BLaER1 treated with 17β-estradiol and CSF1 and Interleukin-3, amounts not matched to agents 10 nM and 100 nM (cell line): ENCODE data around the gene PF4V1.

Source experiments
- H3K27ac ChIP-seq, 11 experiments: shearing (Covaris generic); formaldehyde crosslinking; 2 replicates each; pipeline ENCODE4 v1.8.1; 2022
- H3K27me3 ChIP-seq, 11 experiments: shearing (Covaris generic); formaldehyde crosslinking; 2 replicates each; pipeline ENCODE4 v1.8.1; 2022
- H3K36me3 ChIP-seq, 11 experiments: shearing (Covaris generic); formaldehyde crosslinking; 2 replicates each; pipeline ENCODE4 v1.8.1; 2022
- H3K4me1 ChIP-seq, 10 experiments: shearing (Covaris generic); formaldehyde crosslinking; 2 replicates each; pipeline ENCODE4 v1.8.1; 2022
- H3K4me2 ChIP-seq, 11 experiments: shearing (Covaris generic); formaldehyde crosslinking; 2 replicates each; pipeline ENCODE4 v1.8.1; 2022
- H3K4me3 ChIP-seq, 10 experiments: shearing (Covaris generic); formaldehyde crosslinking; 2 replicates each; pipeline ENCODE4 v1.8.1; 2022
- H3K9ac ChIP-seq, 11 experiments: shearing (Covaris generic); formaldehyde crosslinking; 2 replicates each; pipeline ENCODE4 v1.8.1; 2022
- H3K9me3 ChIP-seq, 11 experiments: shearing (Covaris generic); formaldehyde crosslinking; replicated peaks in 1 of 11; 2 replicates each; pipeline ENCODE4 v1.8.1; 2022
- H4K20me1 ChIP-seq, 11 experiments: shearing (Covaris generic); formaldehyde crosslinking; 2 replicates each; pipeline ENCODE4 v1.8.1; 2022
- Cebpa-rat ChIP-seq, 11 experiments: shearing (Covaris generic); IDR thresholded peaks; 2 replicates each; pipeline ENCODE4 v1.8.1; 2022

PF4V1 gene

DNA sequence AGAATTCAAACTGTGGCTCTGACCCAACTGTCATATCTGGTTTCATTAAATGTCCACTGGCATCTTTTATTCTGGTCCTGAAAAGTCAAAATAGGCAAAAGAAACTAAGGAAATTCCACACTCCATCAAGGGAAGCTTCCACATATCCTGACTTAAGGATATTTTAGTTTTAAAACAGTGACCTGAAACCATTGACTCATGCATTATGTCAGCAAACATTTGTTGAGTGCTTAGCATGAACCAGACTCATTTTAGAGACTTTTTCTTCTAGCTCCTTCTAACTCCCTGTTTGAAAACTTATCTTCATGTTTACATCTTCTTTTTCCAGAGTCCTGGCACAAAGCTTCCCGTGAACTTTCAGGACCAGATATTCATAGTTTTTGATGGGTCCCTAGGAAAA, 9.2 kb downstream of the PF4V1 start:
- no peak overlapping the region for H3K4me3 ChIP-seq

DNA sequence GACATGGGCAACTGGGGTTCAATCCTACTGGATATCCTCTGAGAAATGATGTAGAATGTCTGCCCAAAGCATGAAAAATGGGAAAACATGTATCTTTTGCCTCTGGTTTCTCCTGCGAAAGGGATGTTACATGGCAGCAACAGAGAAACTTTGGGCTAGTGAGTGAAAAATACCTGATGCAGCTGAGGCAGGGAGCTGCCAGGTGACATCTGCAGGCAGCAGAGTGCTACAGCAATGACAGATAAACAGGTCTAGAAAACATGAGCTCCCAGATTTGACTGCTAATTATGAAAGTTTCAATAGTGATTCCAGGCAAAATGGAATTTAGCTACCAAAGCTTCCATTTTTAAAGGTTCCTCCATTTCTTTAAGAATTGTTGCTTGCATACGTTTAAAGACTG, 11.3 kb downstream of the PF4V1 start:
- no peaks in the 10 kb centered on the region for H3K27me3 ChIP-seq
- H3K4me3 ChIP-seq, result no peak overlapping the region
- TF ChIP-seq Cebpa-rat (IDR thresholded peaks at IDR 0.05), result no peak
- H3K36me3 ChIP-seq, result no peaks in the 10 kb centered on the region
- peak overlapping the region in 3 of 11 experiments; percentile 24 to 74 (median 55); a peak in 5 of 22 replicates for H3K4me2 ChIP-seq
- H3K9me3 ChIP-seq, result peaks cover 0 to 13% (median 6%) of the 10 kb centered on the region in 11 experiments; a peak in 15 of 22 replicates
- H3K4me1 ChIP-seq, result peaks cover 0 to 97% (median 0%) of the 10 kb centered on the region in 10 experiments; a peak in 6 of 20 replicates
- peak overlapping the region in 3 of 11 experiments; percentile 69 to 87 (median 82); a peak in 6 of 22 replicates for H3K27ac ChIP-seq
- H4K20me1 ChIP-seq, result no peaks in the 10 kb centered on the region
- H3K9ac ChIP-seq, result peak overlapping the region in 1 of 11 experiments; percentile 23; a peak in 2 of 22 replicates

More for the DNA sequence above, 9.2 kb downstream of the PF4V1 start:
- peak overlapping the region in 3 of 11 experiments; percentile 69 to 87 (median 82); a peak in 6 of 22 replicates for H3K27ac ChIP-seq
- peak overlapping the region in 2 of 11 experiments; percentile 66 to 71; a peak in 3 of 22 replicates for H3K9ac ChIP-seq
- H3K36me3 ChIP-seq, result no peaks in the 10 kb centered on the region
- H3K4me2 ChIP-seq, result peak overlapping the region in 3 of 11 experiments; percentile 24 to 74 (median 55); a peak in 6 of 22 replicates
- H4K20me1 ChIP-seq, result no peaks in the 10 kb centered on the region
- no peaks in the 10 kb centered on the region for H3K27me3 ChIP-seq
- peaks cover 0 to 22% (median 0%) of the 10 kb centered on the region in 11 experiments; a peak in 6 of 22 replicates for H3K9me3 ChIP-seq
- TF ChIP-seq Cebpa-rat (IDR thresholded peaks at IDR 0.05), result no peak
- peaks cover 0 to 99% (median 0%) of the 10 kb centered on the region in 10 experiments; a peak in 7 of 20 replicates for H3K4me1 ChIP-seq

DNA sequence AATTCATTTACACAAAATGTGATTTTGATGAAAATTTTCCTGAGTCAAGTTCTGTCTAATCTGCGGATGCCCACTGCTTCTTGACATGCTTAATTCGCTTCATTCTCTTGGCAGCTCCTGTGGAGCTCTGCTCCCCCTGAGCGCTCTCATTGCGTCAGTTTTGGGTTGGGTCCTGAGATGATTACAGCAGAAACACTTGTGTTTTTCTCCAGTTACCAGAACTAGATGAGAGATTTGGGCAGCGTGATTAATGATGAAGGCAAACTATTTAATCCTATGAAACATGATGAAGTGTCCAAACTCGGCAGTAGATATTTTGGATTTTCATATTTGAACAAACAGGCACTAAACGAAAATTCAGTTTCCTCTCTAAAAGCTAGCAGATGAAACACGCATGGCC, 11.9 kb downstream of the PF4V1 start:
- Histone ChIP-seq H3K36me3 (no peaks in the 10 kb centered on the region), H3K27me3 (no peaks in the 10 kb centered on the region), H3K9me3 (peaks cover 0 to 16% (median 10%) of the 10 kb centered on the region in 11 experiments; a peak in 15 of 22 replicates), H3K9ac (peak overlapping the region in 3 of 11 experiments; percentile 11 to 69 (median 65); a peak in 5 of 22 replicates), H3K4me1 (peaks cover 0 to 97% (median 0%) of the 10 kb centered on the region in 10 experiments; a peak in 6 of 20 replicates), H3K4me3 (no peak overlapping the region), H3K4me2 (peak overlapping the region in 3 of 11 experiments; percentile 24 to 74 (median 55); a peak in 6 of 22 replicates), H4K20me1 (no peaks in the 10 kb centered on the region), H3K27ac (peak overlapping the region in 4 of 11 experiments; percentile 55 to 87 (median 76); a peak in 8 of 22 replicates)
- no peak for TF ChIP-seq Cebpa-rat (IDR thresholded peaks at IDR 0.05)

DNA sequence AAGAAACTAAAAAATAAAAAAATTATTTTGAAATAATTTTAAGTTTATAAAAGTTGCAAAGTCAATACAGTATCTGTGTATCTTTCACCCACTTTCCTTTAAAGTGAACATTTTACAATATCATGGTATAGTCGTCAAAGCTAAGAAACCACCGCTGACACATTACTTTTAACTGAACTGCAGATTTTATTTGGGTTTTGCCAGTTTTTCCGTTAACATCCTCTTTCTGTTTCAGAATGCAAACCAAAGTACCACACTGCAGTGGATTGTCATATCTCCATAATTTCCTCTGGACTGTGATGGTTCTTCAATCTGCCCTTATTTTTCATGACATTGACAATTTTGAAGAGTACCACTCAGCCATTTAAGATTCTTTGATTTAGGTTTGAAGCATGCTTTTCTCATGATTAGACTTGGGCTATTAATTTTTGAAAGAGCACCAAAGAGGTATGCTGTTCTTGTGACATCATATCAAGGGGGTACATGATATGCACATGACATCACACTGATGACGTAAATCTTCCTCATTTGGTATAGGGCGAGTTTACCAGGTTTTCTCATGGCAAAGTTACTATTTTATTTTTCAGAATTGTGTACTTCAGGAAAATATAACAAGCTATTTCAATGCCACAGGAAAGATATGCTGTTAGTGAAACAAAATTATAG, 12.5 kb downstream of the PF4V1 start:
- H3K4me3 ChIP-seq, result no peak overlapping the region
- no peaks in the 10 kb centered on the region for H3K36me3 ChIP-seq
- H4K20me1 ChIP-seq, result no peaks in the 10 kb centered on the region
- peak overlapping the region in 3 of 11 experiments; percentile 41 to 74 (median 65); a peak in 4 of 22 replicates for H3K4me2 ChIP-seq
- no peaks in the 10 kb centered on the region for H3K27me3 ChIP-seq
- no peak for TF ChIP-seq Cebpa-rat (IDR thresholded peaks at IDR 0.05)
- H3K4me1 ChIP-seq, result peaks cover 0 to 97% (median 0%) of the 10 kb centered on the region in 10 experiments; a peak in 6 of 20 replicates
- H3K9ac ChIP-seq, result peak overlapping the region in 3 of 11 experiments; percentile 11 to 69 (median 65); a peak in 4 of 22 replicates
- H3K27ac ChIP-seq, result peak overlapping the region in 4 of 11 experiments; percentile 19 to 87 (median 76); a peak in 7 of 22 replicates
- peaks cover 0 to 16% (median 10%) of the 10 kb centered on the region in 11 experiments; a peak in 15 of 22 replicates for H3K9me3 ChIP-seq

DNA sequence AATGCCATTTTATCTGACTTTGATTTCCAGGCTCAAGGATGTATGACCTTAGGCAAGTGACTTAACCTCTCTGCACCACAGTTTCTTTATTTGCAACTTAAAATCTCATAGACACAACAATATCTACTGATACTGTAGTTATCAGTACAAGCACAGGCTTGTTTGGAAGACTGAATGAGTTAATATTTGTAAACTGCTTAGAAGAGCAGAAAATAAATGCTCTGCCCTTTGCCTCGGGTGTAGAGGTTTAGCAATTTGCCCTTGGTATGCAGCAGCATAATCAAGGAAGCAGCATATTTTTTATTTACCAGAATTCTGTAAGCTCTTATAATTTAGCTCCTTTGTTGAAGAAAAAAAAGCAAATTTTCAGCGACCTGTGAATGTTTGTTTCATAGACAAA, 13.2 kb downstream of the PF4V1 start:
- peaks cover 0 to 17% (median 10%) of the 10 kb centered on the region in 11 experiments; a peak in 15 of 22 replicates for H3K9me3 ChIP-seq
- no peak for TF ChIP-seq Cebpa-rat (IDR thresholded peaks at IDR 0.05)
- H3K4me1 ChIP-seq, result peaks cover 0 to 97% (median 0%) of the 10 kb centered on the region in 10 experiments; a peak in 6 of 20 replicates
- peak overlapping the region in 3 of 11 experiments; percentile 69 to 87 (median 82); a peak in 5 of 22 replicates for H3K27ac ChIP-seq
- H3K4me2 ChIP-seq, result peak overlapping the region in 3 of 11 experiments; percentile 41 to 65 (median 51); a peak in 5 of 22 replicates
- H4K20me1 ChIP-seq, result no peaks in the 10 kb centered on the region
- no peaks in the 10 kb centered on the region for H3K36me3 ChIP-seq
- H3K9ac ChIP-seq, result peak overlapping the region in 2 of 11 experiments; percentile 55 to 69; a peak in 3 of 22 replicates
- no peak overlapping the region for H3K4me3 ChIP-seq
- no peaks in the 10 kb centered on the region for H3K27me3 ChIP-seq

DNA sequence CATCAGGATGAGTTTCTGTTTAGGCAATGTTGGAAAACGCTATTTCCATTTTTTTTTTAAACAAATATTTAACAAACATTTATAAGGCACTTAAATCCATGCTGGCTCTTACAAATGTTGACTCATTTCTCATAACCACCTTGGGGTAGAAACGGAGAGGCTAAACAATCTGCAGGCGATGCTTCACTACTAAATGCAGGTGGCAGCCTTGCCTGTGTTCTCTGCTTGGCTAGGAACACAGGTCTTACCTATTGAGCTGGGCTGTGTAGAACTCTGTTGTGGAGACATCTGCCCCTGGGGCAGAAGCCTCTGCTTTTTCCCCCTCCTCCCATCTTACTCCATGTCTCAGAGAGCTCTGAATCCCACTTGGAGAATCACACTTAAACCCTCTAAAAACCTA, 14.7 kb downstream of the PF4V1 start:
- no peak overlapping the region for H3K9ac ChIP-seq
- peak overlapping the region in 2 of 11 experiments; percentile 4 to 29; a peak in 4 of 22 replicates for H3K27ac ChIP-seq
- peaks cover 0 to 97% (median 12%) of the 10 kb centered on the region in 10 experiments; a peak in 16 of 20 replicates for H3K4me1 ChIP-seq
- peaks cover 0 to 32% (median 10%) of the 10 kb centered on the region in 11 experiments; a peak in 15 of 22 replicates for H3K9me3 ChIP-seq
- no peak overlapping the region for H3K4me3 ChIP-seq
- H3K4me2 ChIP-seq, result peak overlapping the region in 1 of 11 experiments; percentile 1; a peak in 1 of 22 replicates
- H3K36me3 ChIP-seq, result no peaks in the 10 kb centered on the region
- H3K27me3 ChIP-seq, result no peaks in the 10 kb centered on the region
- TF ChIP-seq Cebpa-rat (IDR thresholded peaks at IDR 0.05), result no peak
- no peaks in the 10 kb centered on the region for H4K20me1 ChIP-seq

DNA sequence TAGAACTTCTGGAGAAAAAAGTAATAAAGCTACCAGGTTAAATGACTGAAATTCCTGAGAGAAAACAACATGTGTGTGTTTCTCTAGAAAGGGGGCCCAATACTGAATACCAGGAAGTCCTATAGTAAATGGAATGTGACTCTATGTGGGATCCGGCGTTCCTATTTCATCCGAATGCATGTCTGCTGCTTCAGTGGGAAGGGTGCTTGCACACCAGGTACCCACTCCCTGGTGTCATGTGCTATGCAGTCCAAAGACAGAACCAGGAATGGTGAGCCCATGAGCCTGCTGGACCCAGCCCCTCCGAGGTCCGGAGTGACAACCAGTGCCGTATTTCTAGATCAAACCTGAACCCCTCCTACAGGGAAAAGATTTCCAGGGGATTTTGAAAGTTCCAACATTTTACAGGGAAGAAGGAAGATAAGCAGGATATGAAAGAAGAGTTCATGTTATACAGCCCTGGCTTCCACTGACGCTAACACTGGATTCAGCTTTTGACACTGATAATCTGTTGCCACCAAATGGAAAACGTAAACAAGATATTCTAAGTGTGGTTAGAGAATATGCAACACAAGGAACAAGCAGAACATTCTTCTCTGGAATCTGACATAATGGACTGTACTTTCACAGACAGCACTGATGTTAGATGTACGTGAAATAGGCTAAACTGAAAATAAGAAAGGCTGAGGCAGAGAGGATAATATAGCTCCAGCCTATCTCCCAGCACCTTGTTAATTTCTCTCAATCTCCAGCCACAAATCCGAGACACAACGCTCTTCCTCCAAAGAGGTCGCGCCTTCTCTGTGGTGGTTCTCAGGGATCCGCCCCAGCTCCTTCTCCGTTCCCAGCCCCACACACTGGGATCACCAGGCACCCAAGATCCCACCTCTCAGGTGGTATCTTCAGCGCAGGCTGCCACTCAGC, 15.4 kb downstream of the PF4V1 start:
- Histone ChIP-seq H3K27me3 (no peaks in the 10 kb centered on the region), H3K4me2 (peak overlapping the region in 1 of 11 experiments; percentile 1; a peak in 1 of 22 replicates), H3K9ac (no peak overlapping the region), H3K4me3 (no peak overlapping the region), H4K20me1 (no peaks in the 10 kb centered on the region), H3K36me3 (no peaks in the 10 kb centered on the region), H3K27ac (peak overlapping the region in 3 of 11 experiments; percentile 29 to 86 (median 37); a peak in 6 of 22 replicates), H3K4me1 (peaks cover 0 to 97% (median 18%) of the 10 kb centered on the region in 10 experiments; a peak in 16 of 20 replicates), H3K9me3 (peaks cover 0 to 38% (median 10%) of the 10 kb centered on the region in 11 experiments; a peak in 15 of 22 replicates)
- TF ChIP-seq Cebpa-rat (IDR thresholded peaks at IDR 0.05), result no peak
